ENCODE measurements around the gene SLC1A7. TPM values are rescaled to one million over a fixed set of nuclear protein-coding genes. Genes with fewer than 3 reads are reported as not detected.

Gene SLC1A7
- total and polyA plus RNA-seq, 2 donors = 0.29 TPM; not detected in 1

DNA sequence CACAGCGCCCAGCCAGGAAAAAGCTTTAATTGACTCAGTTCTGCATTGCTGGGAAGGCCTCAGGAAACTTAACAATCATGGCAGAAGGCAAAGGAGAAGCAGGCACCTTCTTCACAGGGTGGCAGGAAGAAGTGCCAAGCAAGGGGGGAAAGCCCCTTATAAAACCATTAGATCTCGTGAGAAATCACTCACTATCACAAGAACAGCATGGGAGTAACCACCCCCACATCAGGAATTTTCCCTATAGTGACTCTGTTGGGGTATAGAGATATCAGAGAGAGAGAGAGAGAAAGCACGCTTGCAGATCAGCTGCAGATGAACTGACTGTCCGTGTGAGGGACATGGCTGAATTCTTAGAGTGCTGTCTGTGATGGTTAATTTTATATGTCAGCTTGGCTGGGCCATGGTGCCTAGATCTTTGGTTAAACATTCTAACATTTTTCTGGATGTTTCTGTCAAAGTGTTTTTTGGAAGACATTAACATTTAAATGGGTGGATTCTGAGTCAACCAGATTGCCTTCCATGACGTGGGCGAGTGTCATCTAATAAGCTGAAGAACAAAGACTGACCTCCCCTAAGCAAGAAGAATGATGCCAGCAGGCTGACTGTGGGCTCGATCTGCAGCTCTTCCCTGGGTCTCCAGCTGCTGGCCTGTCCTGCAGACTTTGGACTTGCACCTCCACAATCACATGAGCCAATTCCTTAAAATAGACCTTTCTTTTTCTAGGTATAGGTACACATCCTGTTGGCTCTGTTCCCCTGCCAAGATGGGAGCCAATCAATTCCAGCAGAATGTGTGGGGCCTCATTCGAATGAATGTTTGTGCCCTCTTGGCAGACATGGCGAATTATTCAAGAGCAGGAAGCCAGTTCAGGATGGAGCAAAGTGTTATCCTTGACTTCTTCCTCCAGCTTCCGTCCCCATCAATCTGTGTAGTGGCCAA is 32.8 kb upstream of the SLC1A7 start:
- WGBS = 83% methylated on average over 10 of the region's 10 CpGs

DNA sequence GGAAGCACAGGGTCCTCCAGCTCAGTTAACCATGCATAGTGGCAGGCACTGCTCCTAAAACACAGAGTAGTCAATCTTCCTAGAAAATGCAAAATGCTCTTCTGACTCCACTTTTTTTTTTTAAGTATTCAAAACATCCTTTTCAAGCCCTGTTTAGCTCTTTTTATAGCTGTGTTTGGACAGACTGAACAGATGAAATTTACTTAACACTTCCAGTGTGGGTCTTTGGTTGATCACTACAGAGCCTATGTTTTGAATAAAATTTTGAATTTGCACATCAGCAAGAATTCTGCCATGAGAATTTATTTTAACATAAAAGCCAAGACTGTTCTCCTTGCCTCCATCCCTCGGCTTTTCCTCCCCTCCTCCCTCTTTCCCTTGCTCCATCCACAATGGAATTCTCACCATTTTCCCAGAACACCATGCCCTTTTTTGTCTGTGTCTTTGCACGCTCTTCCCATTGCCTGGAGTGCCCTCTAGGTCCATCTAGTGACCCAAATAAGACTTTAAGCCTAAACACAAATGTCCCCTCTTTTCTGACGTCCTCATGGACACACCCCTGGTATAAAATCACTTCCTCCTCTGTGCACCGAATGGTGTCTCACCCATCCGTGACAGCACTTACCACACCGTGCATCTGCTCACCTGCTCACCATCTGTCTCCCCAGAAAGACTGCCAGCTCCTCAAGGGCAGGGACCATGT is 30.1 kb upstream of the SLC1A7 start:
- H3K27ac ChIP-seq (ENCODE audit: low read depth) = no peak overlapping the region
- H3K4me1 ChIP-seq (ENCODE audit: insufficient read depth) = no peaks in the 10 kb centered on the region
- H3K36me3 ChIP-seq (ENCODE audit: insufficient read depth) = no peaks in the 10 kb centered on the region
- no peak for DNase-seq (ENCODE audit: extremely low spot score)
- no peak overlapping the region for H3K4me3 ChIP-seq (ENCODE audit: low read depth, low read length)
- WGBS = 27% methylated on average over 6 of the region's 6 CpGs

More for the DNA sequence above, 32.8 kb upstream of the SLC1A7 start:
- Histone ChIP-seq H3K4me1 (ENCODE audit: insufficient read depth) (no peaks in the 10 kb centered on the region), H3K36me3 (ENCODE audit: insufficient read depth) (no peaks in the 10 kb centered on the region), H3K4me3 (ENCODE audit: low read depth, low read length) (no peak overlapping the region), H3K27ac (ENCODE audit: low read depth) (no peak overlapping the region)
- DNase-seq (ENCODE audit: extremely low spot score) = no peak

DNA sequence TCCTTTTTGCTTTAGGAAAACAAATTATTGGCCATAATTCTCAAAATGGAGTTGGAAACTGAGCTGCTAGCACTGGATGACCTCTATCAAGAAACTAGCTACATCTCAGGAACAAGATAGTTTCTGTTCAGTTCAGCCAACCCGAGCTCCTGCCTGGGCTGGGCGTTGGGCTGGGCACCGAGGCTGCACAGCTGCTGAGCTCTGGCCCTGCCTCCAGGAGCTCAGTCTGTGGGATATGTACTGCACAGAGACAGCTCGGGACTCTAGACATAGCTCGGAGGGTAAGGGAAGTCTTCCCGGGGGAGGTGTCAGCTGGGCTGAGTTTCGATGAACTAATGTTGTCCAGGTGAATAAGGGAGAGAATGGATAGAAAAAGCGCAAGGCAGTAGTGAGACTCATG is 24.5 kb upstream of the SLC1A7 start:
- 68% methylated on average over 8 of the region's 8 CpGs for WGBS
- Histone ChIP-seq H3K4me3 (ENCODE audit: low read depth, low read length) (no peak overlapping the region), H3K27ac (ENCODE audit: low read depth) (no peak overlapping the region), H3K36me3 (ENCODE audit: insufficient read depth) (no peaks in the 10 kb centered on the region), H3K4me1 (ENCODE audit: insufficient read depth) (no peaks in the 10 kb centered on the region)
- DNase-seq (ENCODE audit: extremely low spot score) = no peak

DNA sequence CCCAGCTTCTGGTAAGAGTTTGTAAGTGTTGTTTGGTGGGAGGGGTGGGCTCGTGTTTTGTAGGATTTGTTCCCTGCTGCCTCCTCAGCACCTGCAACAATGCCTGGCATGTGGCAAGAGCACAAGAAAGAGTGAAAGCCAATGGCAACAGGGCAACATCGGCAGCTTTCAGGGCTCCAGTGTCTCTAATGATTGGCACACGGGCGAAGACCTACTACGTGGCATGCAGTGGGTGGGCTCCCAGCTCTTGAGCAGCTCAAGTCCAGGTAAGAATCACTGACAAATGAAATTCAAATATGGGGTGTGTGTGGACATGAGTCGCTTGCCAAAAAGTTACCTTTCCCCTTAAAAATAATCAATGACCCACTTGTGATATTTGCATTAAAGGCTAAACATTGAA is 23.9 kb upstream of the SLC1A7 start:
- 87% methylated on average over 6 of the region's 6 CpGs for WGBS
- DNase-seq (ENCODE audit: extremely low spot score) = no peak
- Histone ChIP-seq H3K4me1 (ENCODE audit: insufficient read depth) (no peaks in the 10 kb centered on the region), H3K4me3 (ENCODE audit: low read depth, low read length) (no peak overlapping the region), H3K36me3 (ENCODE audit: insufficient read depth) (no peaks in the 10 kb centered on the region), H3K27ac (ENCODE audit: low read depth) (no peak overlapping the region)

DNA sequence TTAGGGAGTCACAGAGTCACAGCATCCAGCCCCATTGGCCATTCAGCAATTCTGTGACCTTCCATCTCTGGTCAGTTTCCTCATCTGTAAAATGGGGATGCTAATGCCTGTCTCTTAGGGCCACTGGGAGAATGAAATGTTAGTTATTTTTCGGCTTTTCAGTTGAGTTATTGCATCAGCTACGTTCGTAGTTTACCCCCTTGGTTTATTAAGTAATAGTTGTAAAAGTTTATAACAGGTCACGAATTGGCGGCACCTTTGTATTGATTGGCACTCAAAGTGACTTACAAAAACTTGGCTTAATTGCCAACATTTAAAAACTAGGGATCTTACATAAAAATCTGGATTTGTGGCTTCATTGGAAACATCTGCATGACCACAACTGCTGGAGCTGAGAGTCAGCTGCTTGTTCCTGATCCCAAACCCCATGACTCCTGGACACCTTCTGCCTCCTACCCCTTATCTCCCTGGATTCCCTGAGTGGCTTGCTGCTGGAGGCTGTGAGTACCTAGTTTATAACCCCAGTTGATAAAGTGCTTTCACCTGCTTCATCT is 23.0 kb upstream of the SLC1A7 start:
- Histone ChIP-seq H3K27ac (ENCODE audit: low read depth) (no peak overlapping the region), H3K36me3 (ENCODE audit: insufficient read depth) (no peaks in the 10 kb centered on the region), H3K4me1 (ENCODE audit: insufficient read depth) (no peaks in the 10 kb centered on the region), H3K4me3 (ENCODE audit: low read depth, low read length) (no peak overlapping the region)
- no peak for DNase-seq (ENCODE audit: extremely low spot score)
- WGBS = 93% methylated on average over 5 of the region's 5 CpGs

DNA sequence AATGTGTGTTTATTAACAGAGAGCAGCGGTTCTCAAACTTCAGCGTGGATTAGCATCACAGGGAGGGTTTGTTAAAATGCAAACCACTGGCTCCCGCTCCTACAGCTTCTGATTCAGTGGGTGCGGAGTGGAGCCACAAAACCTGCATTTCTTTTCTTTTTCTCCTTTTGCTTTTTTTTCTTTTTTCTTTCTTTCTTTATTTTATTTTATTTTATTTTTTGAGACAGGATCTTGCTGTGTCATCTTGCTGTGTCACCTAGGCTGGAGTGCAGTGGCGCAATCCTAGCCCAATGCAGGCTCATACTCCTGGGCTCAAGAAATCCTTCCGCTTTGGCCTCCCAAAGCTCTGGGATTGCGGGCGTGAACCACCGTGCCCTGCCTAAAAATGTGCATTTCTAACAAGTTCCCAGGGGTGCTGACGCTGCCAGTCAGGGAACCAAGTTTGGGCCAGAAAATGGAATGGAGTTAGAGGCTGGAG is 20.9 kb upstream of the SLC1A7 start:
- Histone ChIP-seq H3K27ac (ENCODE audit: low read depth) (no peak overlapping the region), H3K4me1 (ENCODE audit: insufficient read depth) (no peaks in the 10 kb centered on the region), H3K36me3 (ENCODE audit: insufficient read depth) (no peaks in the 10 kb centered on the region), H3K4me3 (ENCODE audit: low read depth, low read length) (no peak overlapping the region)
- 83% methylated on average over 10 of the region's 10 CpGs for WGBS
- DNase-seq (ENCODE audit: extremely low spot score) = no peak

DNA sequence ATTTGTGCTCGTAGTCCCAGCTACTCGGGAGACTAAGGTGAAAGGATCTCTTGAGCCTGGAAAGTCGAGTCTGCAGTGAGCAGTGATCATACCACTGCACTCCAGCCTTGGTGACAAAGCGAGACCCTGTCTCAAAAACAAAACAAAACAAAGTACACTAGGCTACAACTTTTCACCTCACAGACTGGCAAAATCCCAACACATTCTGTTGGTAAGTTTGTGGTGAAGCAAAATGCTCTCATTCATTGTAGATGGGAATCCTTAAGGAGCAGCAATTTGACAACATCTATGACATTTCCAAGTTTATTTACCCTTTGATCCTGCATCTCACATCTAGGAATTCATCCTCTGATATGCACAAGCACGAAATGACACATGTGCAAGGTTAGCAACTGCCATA is 20.2 kb upstream of the SLC1A7 start:
- no peaks in the 10 kb centered on the region for H3K4me1 ChIP-seq (ENCODE audit: insufficient read depth)
- no peaks in the 10 kb centered on the region for H3K36me3 ChIP-seq (ENCODE audit: insufficient read depth)
- WGBS = 74% methylated on average over 5 of the region's 5 CpGs
- DNase-seq (ENCODE audit: extremely low spot score) = no peak
- no peak overlapping the region for H3K27ac ChIP-seq (ENCODE audit: low read depth)
- H3K4me3 ChIP-seq (ENCODE audit: low read depth, low read length) = no peak overlapping the region

DNA sequence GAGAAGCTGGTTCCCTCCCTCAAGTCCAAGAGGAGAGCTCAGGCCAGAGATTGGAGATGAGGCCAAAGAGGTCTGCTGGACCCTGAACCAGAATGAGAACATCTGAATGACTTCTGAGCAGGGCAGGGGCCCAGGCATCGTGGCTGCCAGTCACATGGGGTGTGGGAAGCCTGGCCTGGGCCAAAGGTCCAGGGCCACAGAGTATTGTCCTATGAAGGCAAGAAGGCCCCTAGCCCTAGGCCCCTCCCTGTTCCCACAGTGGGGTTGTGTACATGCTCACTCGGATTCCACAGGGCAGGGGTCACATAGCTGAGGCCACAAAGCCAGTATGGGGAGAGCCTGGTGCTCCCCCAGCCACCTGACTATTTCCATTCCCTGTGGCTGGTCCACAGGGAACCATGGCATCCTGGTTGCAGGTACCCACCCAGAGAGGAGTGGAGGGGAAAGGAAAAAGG is 18.5 kb upstream of the SLC1A7 start:
- Histone ChIP-seq H3K4me1 (ENCODE audit: insufficient read depth) (no peaks in the 10 kb centered on the region), H3K36me3 (ENCODE audit: insufficient read depth) (no peaks in the 10 kb centered on the region), H3K27ac (ENCODE audit: low read depth) (no peak overlapping the region), H3K4me3 (ENCODE audit: low read depth, low read length) (no peak overlapping the region)
- WGBS = 56% methylated on average over 2 of the region's 2 CpGs
- no peak for DNase-seq (ENCODE audit: extremely low spot score)

DNA sequence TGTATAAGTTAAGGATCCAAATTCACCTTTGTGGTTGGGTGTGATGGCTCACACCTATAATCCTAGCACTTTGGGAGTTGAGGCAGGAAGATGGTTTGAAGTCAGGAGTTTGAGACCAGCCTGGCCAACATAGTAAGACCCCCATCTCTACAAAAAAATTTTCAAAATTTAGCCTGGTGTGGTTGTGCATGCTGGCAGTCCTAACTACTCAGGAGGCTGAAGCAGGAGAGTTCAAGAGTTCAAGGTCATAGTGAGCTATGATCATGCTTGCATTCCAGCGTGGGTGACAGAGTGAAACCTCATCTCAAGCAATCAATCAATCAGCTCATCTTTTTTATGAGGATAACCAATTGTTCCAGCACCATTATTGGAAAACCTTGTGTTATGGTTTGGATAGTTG is 16.5 kb upstream of the SLC1A7 start:
- Histone ChIP-seq H3K4me3 (ENCODE audit: low read depth, low read length) (no peak overlapping the region), H3K4me1 (ENCODE audit: insufficient read depth) (no peaks in the 10 kb centered on the region), H3K36me3 (ENCODE audit: insufficient read depth) (no peaks in the 10 kb centered on the region), H3K27ac (ENCODE audit: low read depth) (no peak overlapping the region)
- 84% methylated on average over 1 of the region's 1 CpG for WGBS
- DNase-seq (ENCODE audit: extremely low spot score) = no peak

DNA sequence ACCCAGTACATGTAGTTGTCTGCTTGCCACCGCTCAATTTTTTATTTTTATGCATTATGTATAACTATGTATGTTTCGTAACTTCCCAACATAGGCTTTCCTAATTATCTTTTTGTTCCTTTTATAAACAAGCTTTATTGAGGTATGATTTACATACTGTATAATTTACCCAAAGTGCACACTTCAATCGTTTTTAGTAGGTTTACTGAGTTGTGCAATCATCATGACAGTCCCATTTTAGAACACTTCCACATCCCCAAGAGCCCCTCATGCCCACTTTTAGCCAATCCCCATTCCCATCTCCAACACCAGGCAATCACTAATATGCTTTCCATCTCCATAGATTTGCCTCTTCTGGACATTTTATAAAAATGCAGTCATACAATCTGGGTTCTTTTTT is 14.3 kb upstream of the SLC1A7 start:
- H3K36me3 ChIP-seq (ENCODE audit: insufficient read depth) = no peaks in the 10 kb centered on the region
- no peak overlapping the region for H3K4me3 ChIP-seq (ENCODE audit: low read depth, low read length)
- no peak overlapping the region for H3K27ac ChIP-seq (ENCODE audit: low read depth)
- no peaks in the 10 kb centered on the region for H3K4me1 ChIP-seq (ENCODE audit: insufficient read depth)
- WGBS = 75% methylated on average over 3 of the region's 3 CpGs
- DNase-seq (ENCODE audit: extremely low spot score) = no peak

DNA sequence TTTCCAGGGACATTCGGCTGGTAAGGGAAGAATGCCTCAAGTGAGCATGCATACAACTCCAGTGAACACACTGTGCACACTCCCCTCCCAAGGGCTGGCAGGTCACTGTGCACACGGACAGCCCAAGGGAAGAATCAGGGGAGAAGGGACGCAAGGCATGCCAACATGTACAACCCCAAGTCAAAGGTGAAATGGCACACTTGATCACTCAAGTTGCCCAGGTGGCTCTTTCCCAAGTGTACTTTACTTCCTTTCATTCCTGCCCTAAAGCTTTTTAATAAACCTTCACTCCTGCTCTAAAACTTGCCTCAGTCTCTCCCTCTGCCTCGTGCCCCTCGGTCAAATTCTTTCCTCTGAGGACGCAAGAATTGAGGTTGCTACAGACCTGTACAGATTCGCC is 13.5 kb upstream of the SLC1A7 start:
- H3K4me3 ChIP-seq (ENCODE audit: low read depth, low read length) = no peak overlapping the region
- no peak for DNase-seq (ENCODE audit: extremely low spot score)
- H3K36me3 ChIP-seq (ENCODE audit: insufficient read depth) = no peaks in the 10 kb centered on the region
- H3K27ac ChIP-seq (ENCODE audit: low read depth) = no peak overlapping the region
- 91% methylated on average over 7 of the region's 7 CpGs for WGBS
- H3K4me1 ChIP-seq (ENCODE audit: insufficient read depth) = no peaks in the 10 kb centered on the region

DNA sequence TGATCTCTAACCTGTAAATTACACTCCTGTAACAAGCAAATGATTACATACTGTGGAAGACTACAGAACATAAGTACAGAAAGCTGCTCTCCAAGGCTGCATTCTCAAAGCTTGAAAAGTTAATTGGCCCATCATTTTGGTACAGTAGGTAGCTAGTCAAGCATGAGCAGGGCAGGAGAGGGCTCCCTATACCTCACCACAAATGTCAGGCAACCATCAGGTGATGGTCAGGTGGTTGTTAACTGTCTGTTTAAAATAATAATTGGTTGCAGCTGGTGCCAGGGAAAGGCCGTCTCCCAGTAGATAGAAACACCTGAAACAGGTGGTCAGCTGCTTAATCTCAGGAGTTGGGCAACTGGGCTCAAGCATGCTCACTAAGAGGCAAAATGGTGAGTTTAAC is 13.1 kb upstream of the SLC1A7 start:
- H3K27ac ChIP-seq (ENCODE audit: low read depth) = no peak overlapping the region
- no peak for DNase-seq (ENCODE audit: extremely low spot score)
- no peak overlapping the region for H3K4me3 ChIP-seq (ENCODE audit: low read depth, low read length)
- no peaks in the 10 kb centered on the region for H3K36me3 ChIP-seq (ENCODE audit: insufficient read depth)
- 95% methylated on average over 1 of the region's 1 CpG for WGBS
- H3K4me1 ChIP-seq (ENCODE audit: insufficient read depth) = no peaks in the 10 kb centered on the region

DNA sequence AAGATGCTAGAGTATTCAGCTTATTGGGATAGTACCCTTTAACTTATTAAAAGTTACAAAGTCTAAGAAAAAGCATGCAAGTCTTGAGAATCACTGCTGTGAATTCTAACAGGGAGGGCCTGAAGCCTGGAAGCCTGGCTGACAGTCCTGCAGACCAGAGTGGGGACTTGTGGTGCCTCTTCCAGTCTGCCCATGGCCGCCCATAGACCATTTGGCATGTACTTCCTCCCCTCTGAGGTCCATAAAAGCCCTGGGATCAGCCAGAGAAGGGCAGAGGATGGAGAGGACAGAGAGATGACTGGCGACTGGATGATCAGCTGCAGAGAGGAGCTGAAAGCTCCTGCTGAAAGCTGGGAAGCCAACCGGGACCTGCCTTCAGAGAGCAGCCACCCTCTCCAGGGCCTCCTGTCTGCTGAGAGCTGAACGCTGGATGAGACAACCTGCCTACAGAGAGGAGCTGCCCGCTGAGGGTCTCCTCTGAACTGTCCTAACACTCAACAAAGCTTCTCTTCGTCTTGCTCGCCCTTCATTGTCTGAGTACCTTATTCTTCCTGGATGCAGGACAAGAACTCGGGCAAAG is 12.5 kb upstream of the SLC1A7 start:
- H3K36me3 ChIP-seq (ENCODE audit: insufficient read depth) = no peaks in the 10 kb centered on the region
- no peaks in the 10 kb centered on the region for H3K4me1 ChIP-seq (ENCODE audit: insufficient read depth)
- DNase-seq (ENCODE audit: extremely low spot score) = no peak
- 85% methylated on average over 8 of the region's 8 CpGs for WGBS
- H3K27ac ChIP-seq (ENCODE audit: low read depth) = no peak overlapping the region
- H3K4me3 ChIP-seq (ENCODE audit: low read depth, low read length) = no peak overlapping the region

Measured in urinary bladder (tissue), 4 donors.